A549 treated with Mapracorat at 1 μM for 4 hours (cell line): ENCODE data around the gene SELP. TPM values are rescaled to one million over a fixed set of nuclear protein-coding genes. Genes with fewer than 3 reads are reported as not detected.

Experiments
- total RNA-seq: library from RNA; stranded (reverse); fragments of 200-300 nt; extraction: Qiagen RNA extraction; gene quantifications from 5 replicates; pipeline ENCODE4 v1.2.3, GENCODE V29; 2022

SELP gene
- not detected in 5 replicates for total RNA-seq

DNA sequence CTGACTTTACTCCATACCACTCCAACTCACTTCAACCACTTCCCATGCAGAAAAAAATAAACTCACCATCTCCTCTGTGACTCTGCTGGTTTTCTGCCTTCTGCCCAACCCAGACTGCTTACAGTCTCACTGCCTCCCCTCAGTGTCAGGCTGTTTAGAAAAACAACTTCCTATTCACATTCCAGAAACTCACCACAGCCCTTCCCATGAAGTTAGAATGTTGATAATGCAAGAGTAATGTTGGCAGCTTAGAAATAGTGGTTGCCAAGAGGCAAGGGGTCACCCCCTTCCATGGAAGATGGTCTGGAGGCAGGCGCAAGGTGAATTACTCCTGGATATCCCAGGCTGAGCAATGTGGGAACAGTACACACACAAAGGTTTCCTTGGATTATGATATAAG lies at the start of gene SELP:
Gene SELP, minus strand, starts transcription at position 119 of the 400 bp plus-strand sequence. Its CDS starts 50 bp downstream, at position 69.

DNA sequence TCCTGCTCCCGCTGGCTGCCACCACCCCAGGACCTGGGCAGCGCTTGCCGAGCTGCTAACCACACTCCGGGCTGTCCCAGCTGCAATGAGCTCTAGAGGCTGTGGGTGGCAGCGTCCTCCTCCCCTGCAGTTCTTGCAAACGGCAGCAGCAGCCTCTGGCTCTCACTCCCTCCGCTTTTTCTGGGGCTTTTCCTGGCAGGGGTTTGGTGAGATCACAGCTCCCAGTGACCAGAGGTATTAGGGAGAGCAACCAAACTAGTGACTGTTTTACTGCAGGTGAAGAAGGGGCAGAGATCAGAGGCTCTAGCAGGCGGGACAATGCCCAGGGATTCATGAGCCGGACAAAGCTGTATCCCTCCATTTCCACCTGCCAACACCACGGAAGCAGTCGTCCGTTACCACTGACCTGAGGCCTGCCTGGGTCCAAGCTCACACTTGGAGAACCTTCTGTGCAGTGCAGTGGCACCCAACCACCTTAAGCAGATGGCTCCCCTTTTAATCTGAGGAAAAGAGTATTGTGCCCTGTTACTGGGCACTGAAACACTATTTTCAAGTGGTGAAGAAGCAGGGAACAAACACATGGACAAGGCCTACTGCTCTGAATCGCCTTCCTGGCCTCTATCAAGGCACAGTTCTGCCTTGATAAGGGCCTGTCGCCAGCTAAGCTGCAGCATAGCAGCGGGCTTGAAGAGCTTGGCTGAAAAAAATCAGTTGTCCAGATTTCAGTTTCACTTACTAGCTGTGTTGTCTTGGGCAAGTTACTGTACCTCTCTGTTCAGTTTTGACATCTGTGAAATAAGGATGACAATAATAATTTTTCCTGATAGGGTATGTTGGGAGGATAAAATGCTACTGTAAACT lies 43.3 kb downstream of the SELP start, which contains the start of gene F5:
Gene F5, minus strand, starts transcription at position 87 of the 861 bp plus-strand sequence. CDS start 95 bp downstream, outside the sequence.

Other genes starting within 250 kb of the SELP start
- gene CCDC181, start 202.7 kb downstream of the SELP start, total RNA-seq: 0.08 to 0.25 TPM (median 0.14 TPM) in 3 of 5 replicates, not detected in the others
- gene SLC19A2, start 144.2 kb downstream of the SELP start, total RNA-seq: 23.0 to 25.8 TPM (median 24.8 TPM) in 5 replicates
- gene F5, start 43.6 kb downstream of the SELP start, total RNA-seq: 0.05 to 0.09 TPM (median 0.07 TPM) in 5 replicates
- 0.13 to 0.65 TPM (median 0.19 TPM) in 4 of 5 replicates, not detected in the other for gene SELL, start 81.5 kb upstream of the SELP start, total RNA-seq
- not detected in 5 replicates for gene SELE, start 104.0 kb upstream of the SELP start, total RNA-seq
- gene METTL18, start 164.8 kb upstream of the SELP start, total RNA-seq: 4.4 to 6.5 TPM (median 4.9 TPM) in 5 replicates